Measurements from ENCODE around the gene FBXO46. TPM values are rescaled to one million over a fixed set of nuclear protein-coding genes. Genes with fewer than 3 reads are reported as not detected.
"Not testable (repeated sequence)": the region's sequence is repeated elsewhere in the genome, so short reads cannot be mapped to it uniquely, and the experiment has no call there.

The FBXO46 gene
- total RNA-seq, 1 donor from 2014 or later = 38.3 TPM

GRCh38 chr19:45728683-45729082 lies 2.0 kb downstream of the FBXO46 start:
- intact Hi-C loops (cut with micrococcal nuclease) = not testable (repeated sequence)

GRCh38 chr19:45720065-45720464 lies 10.6 kb downstream of the FBXO46 start:
- intact Hi-C loops (cut with micrococcal nuclease) = not testable (repeated sequence)

GRCh38 chr19:45717983-45718650 lies 12.6 kb downstream of the FBXO46 start:
- intact Hi-C loops (cut with micrococcal nuclease) = loop anchor here (1.0 to 5.0 kb wide), 8 partner anchors 12 to 312 kb away; partner anchors contain the start of genes DMWD, FBXO46, IRF2BP1 and OPA3

GRCh38 chr19:45717131-45717982 lies 13.3 kb downstream of the FBXO46 start:
- intact Hi-C loops (cut with micrococcal nuclease) = loop anchor here (1.0 to 5.0 kb wide), 8 partner anchors 13 to 311 kb away; partner anchors contain the start of genes DMWD, FBXO46, IRF2BP1 and OPA3

GRCh38 chr19:45716359-45717130 lies 14.2 kb downstream of the FBXO46 start:
- intact Hi-C loops (cut with micrococcal nuclease) = loop anchor here (1.0 to 5.0 kb wide), 8 partner anchors 14 to 310 kb away; partner anchors contain the start of genes DMWD, FBXO46, IRF2BP1 and OPA3

GRCh38 chr19:45715139-45715538 lies 15.6 kb downstream of the FBXO46 start:
- intact Hi-C loops (cut with micrococcal nuclease) = loop anchor here (5.0 kb wide), 1 partner anchor 77 kb away; the partner anchor contains the start of gene DMWD

- intact Hi-C loops (cut with micrococcal nuclease) = no loop called here
These were observed 17.6 kb downstream of the FBXO46 start for GRCh38 chr19:45713141-45713540.

- intact Hi-C loops (cut with micrococcal nuclease) = no loop called here
These were observed 18.0 kb downstream of the FBXO46 start for GRCh38 chr19:45712699-45713067.

GRCh38 chr19:45711851-45712698 lies 18.6 kb downstream of the FBXO46 start:
- intact Hi-C loops (cut with micrococcal nuclease) = no loop called here

GRCh38 chr19:45710356-45711130 lies 20.2 kb downstream of the FBXO46 start:
- intact Hi-C loops (cut with micrococcal nuclease) = no loop called here

- intact Hi-C loops (cut with micrococcal nuclease) = no loop called here
These were observed 24.8 kb downstream of the FBXO46 start for GRCh38 chr19:45705710-45706415.

- intact Hi-C loops (cut with micrococcal nuclease) = no loop called here
These were observed 25.6 kb downstream of the FBXO46 start for GRCh38 chr19:45705115-45705514.

- intact Hi-C loops (cut with micrococcal nuclease) = no loop called here
These were observed 29.0 kb downstream of the FBXO46 start for GRCh38 chr19:45701676-45702075.

- intact Hi-C loops (cut with micrococcal nuclease) = loop anchor here (2.0 to 5.0 kb wide), 4 partner anchors 22 to 266 kb away; partner anchors contain the start of gene VASP
These were observed 37.4 kb downstream of the FBXO46 start for GRCh38 chr19:45693106-45693788.

GRCh38 chr19:45692187-45693105 lies 38.2 kb downstream of the FBXO46 start, which contains the start of gene QPCTL:
TSS of gene QPCTL (plus strand) at chr19:45692666. CDS start at chr19:45692704, 38 bp downstream.
- intact Hi-C loops (cut with micrococcal nuclease) = loop anchor here (1.0 to 5.0 kb wide), 8 partner anchors 11 to 265 kb away; partner anchors contain the start of genes OPA3, SYMPK and VASP

GRCh38 chr19:45691516-45692186 lies 39.0 kb downstream of the FBXO46 start, which contains the start of gene SNRPD2:
TSS of gene SNRPD2 (minus strand) at chr19:45691953. CDS start at chr19:45691888, 65 bp downstream.
- intact Hi-C loops (cut with micrococcal nuclease) = loop anchor here (1.0 to 5.0 kb wide), 8 partner anchors 10 to 264 kb away; partner anchors contain the start of genes OPA3, SYMPK and VASP
